ENCODE measurements around the gene SYT1. TPM values are rescaled to one million over a fixed set of nuclear protein-coding genes. Genes with fewer than 3 reads are reported as not detected.

Gene SYT1
- polyA plus RNA-seq, 1 experiment: 6.8 TPM

DNA sequence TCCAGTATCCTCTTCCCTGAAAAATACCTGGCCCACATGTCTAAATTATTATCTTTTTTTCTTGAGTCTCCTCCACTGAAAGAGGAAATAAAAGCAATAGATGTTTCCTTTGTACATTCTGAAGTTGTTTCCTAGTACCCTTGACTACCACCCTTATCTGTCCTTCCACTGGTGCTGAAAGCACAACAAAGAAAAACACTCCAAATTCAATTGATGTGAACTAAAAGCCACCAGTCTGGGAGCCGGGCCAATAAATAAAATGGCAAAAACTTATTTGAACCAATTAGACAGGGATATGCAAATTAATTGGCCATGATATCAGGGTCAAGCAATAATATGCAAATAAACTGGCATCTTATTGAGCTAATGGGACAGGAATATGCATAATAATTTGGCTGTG lies 495.7 kb downstream of the SYT1 start:
- TF ChIP-seq, protein P1, sequence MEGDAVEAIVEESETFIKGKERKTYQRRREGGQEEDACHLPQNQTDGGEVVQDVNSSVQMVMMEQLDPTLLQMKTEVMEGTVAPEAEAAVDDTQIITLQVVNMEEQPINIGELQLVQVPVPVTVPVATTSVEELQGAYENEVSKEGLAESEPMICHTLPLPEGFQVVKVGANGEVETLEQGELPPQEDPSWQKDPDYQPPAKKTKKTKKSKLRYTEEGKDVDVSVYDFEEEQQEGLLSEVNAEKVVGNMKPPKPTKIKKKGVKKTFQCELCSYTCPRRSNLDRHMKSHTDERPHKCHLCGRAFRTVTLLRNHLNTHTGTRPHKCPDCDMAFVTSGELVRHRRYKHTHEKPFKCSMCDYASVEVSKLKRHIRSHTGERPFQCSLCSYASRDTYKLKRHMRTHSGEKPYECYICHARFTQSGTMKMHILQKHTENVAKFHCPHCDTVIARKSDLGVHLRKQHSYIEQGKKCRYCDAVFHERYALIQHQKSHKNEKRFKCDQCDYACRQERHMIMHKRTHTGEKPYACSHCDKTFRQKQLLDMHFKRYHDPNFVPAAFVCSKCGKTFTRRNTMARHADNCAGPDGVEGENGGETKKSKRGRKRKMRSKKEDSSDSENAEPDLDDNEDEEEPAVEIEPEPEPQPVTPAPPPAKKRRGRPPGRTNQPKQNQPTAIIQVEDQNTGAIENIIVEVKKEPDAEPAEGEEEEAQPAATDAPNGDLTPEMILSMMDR (IDR thresholded peaks at IDR 0.05; ENCODE audit: low read depth, low read length): no peak
- Histone ChIP-seq H3K9me3 (ENCODE audit: control insufficient read depth, insufficient read depth, low read length) (no peaks in the 10 kb centered on the region), H3K27ac (ENCODE audit: low read depth, low read length) (no peak overlapping the region), H3K27me3 (ENCODE audit: control insufficient read depth, insufficient read depth, low read length) (no peaks in the 10 kb centered on the region), H3K4me3 (ENCODE audit: low read depth, low read length) (no peak overlapping the region)
- DNase-seq (ENCODE audit: low read depth, low spot score): no peak
- CTCF ChIA-PET: no interaction called here
- POLR2A ChIA-PET: no interaction called here

DNA sequence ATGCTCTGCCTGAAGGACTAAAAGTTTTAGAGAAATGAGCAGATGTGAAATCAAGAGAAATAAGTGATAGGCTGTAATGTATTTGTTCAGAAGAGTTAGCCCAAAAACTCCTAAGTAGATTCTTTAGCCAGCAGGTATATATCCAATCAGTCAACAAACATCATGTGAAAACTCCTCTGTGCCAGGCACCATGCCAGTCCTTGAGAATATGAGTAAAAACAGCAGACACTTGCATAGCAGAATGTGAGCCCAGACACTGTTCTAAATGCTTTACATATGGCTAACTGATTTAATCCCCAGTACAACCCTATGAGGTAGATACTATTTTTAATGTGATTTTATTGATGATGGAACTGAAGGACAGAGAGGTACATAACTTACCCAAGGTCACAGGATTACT lies 496.4 kb downstream of the SYT1 start:
- ChIA-PET CTCF (no interaction called here), POLR2A (no interaction called here)
- no peak overlapping the region for H3K27ac ChIP-seq (ENCODE audit: low read depth, low read length)
- no peaks in the 10 kb centered on the region for H3K27me3 ChIP-seq (ENCODE audit: control insufficient read depth, insufficient read depth, low read length)
- TF ChIP-seq, protein P1 (IDR thresholded peaks at IDR 0.05; ENCODE audit: low read depth, low read length): no peak
- no peak overlapping the region for H3K4me3 ChIP-seq (ENCODE audit: low read depth, low read length)
- no peak for DNase-seq (ENCODE audit: low read depth, low spot score)
- no peaks in the 10 kb centered on the region for H3K9me3 ChIP-seq (ENCODE audit: control insufficient read depth, insufficient read depth, low read length)

DNA sequence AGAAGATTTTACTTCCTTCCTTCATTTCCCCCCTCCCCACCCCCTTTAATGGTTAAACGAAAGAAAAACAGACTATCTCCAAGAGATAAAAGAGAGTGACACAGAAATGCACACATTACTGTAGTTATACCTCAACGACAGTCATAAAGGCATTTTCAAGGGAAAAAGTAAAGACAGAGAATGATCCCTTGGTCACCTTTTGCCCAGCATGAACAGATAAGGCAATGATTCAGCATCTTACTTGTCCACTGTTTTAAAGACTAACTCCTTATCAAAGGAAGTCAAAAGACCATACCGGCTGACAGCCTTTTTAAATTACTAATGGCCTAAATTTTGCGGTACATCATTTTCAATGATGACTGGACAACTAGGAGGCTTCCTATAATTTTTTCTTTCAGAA lies 499.6 kb downstream of the SYT1 start:
- POLR2A ChIA-PET: no interaction called here
- TF ChIP-seq, protein P1 (IDR thresholded peaks at IDR 0.05; ENCODE audit: low read depth, low read length): no peak
- CTCF ChIA-PET: interaction anchor here (1.0 kb wide), 1 partner anchor 11 kb away, joined by 3 read pairs; no protein-coding TSS in a partner anchor
- H3K27ac ChIP-seq (ENCODE audit: low read depth, low read length): no peak overlapping the region
- no peak for DNase-seq (ENCODE audit: low read depth, low spot score)
- no peaks in the 10 kb centered on the region for H3K9me3 ChIP-seq (ENCODE audit: control insufficient read depth, insufficient read depth, low read length)
- H3K27me3 ChIP-seq (ENCODE audit: control insufficient read depth, insufficient read depth, low read length): no peaks in the 10 kb centered on the region
- no peak overlapping the region for H3K4me3 ChIP-seq (ENCODE audit: low read depth, low read length)

DNA sequence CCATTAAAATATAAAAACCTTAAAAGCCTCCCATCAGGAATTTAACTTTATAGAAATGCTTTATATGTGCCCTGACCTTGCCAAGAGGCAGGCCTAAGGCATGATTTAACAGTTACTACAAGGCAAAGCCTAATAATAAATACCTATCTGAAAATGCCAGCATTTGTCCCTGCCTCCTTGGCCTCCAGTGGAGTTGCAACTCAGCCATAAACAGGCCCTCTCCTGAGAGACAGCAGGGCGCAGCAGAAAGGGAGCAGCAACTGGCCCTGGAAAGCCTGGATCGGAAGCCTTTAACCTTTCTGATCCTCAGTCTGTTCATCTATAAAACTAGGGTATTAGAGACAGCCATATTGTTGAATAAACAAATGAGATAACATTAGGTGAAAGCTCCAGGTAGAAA lies 501.8 kb downstream of the SYT1 start:
- Histone ChIP-seq H3K4me3 (ENCODE audit: low read depth, low read length) (no peak overlapping the region), H3K27me3 (ENCODE audit: control insufficient read depth, insufficient read depth, low read length) (no peaks in the 10 kb centered on the region), H3K9me3 (ENCODE audit: control insufficient read depth, insufficient read depth, low read length) (no peaks in the 10 kb centered on the region), H3K27ac (ENCODE audit: low read depth, low read length) (no peak overlapping the region)
- ChIA-PET CTCF (no interaction called here), POLR2A (no interaction called here)
- DNase-seq (ENCODE audit: low read depth, low spot score): no peak
- TF ChIP-seq, protein P1 (IDR thresholded peaks at IDR 0.05; ENCODE audit: low read depth, low read length): no peak

DNA sequence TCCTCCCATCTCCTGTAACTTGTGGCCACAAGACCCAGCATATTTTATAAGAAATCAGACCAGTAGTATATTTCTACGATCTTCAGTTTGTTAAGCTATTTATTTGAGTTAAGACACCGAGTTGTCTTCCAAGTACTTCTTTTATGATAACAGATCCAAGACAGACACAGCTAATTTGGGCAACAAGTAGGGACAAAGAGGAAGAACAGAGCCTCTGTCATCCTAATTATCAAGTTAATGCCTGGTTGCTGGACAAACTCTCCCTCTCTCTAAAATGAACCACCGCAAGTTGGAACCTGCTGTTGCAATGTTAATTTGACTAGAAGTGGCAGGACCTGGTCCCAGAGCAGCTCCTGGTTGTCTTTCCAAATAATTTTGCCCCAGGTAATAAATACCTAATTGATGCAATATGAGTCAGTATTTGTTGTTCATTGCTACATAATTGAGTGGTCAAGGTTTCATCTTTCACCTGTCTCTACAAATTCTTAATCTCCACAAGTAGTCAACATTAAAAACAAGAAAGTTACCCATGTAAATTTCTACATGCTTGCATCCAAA lies 502.5 kb downstream of the SYT1 start:
- Histone ChIP-seq H3K9me3 (ENCODE audit: control insufficient read depth, insufficient read depth, low read length) (no peaks in the 10 kb centered on the region), H3K4me3 (ENCODE audit: low read depth, low read length) (no peak overlapping the region), H3K27me3 (ENCODE audit: control insufficient read depth, insufficient read depth, low read length) (no peaks in the 10 kb centered on the region), H3K27ac (ENCODE audit: low read depth, low read length) (no peak overlapping the region)
- TF ChIP-seq, protein P1 (IDR thresholded peaks at IDR 0.05; ENCODE audit: low read depth, low read length): no peak
- ChIA-PET CTCF (no interaction called here), POLR2A (no interaction called here)
- no peak for DNase-seq (ENCODE audit: low read depth, low spot score)
